GM18505 (cell line): Measurements from ENCODE around the gene HDAC4.

Experiments used
- ATAC-seq: cut with Tn5 transposase; IDR thresholded peaks from one replicate; pipeline ENCODE4 v1.9.1; 2021; ENCODE audit not compliant: unreplicated experiment
- POLR2A ChIP-seq: IDR thresholded peaks from 4 replicates; pipeline ENCODE4 v1.6.1; 2011; ENCODE audit warnings: borderline replicate concordance; ENCODE audit not compliant: insufficient read depth, insufficient read length; ENCODE audit errors: extremely low read depth

HDAC4 gene

DNA sequence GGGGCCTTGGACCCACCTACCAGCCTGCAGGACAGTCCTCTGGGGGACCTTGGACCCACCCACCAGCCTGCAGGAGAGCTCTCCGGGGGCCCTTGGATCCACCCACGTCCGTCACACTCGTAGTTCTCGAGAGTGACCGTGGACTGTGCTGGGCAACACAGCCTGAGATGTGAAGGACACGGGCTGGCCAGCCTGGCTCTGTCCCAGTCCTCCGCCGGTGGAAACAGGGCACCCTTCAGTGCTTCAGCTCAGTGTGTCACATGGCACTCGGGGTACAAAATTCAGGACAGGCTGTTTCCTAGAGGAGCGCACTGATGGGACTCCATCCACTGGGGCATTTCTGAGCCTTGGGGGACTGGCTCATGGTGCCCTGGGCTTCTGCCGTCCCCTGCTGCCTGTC is 341.0 kb downstream of the HDAC4 start:
- no peak for ATAC-seq
- TF ChIP-seq POLR2A = no peak

DNA sequence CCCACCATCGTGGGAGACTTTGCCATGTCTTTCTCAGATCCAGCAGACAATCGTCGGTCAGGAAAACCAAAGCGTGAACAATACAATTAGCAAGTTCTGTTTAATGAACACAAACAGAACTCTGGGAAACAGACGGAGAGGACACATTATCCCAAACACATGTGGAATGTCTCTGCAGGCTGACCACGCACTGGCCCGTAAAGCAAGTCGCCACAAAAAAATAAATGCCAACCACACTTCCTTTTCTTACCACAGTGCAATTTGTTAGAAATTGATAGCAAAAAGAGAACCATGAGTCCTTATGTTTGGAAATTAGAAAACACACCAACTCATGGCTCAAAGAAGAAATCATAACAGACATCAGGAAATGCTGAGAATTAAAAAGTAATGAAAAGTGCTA is 342.1 kb downstream of the HDAC4 start:
- ATAC-seq = no peak
- TF ChIP-seq POLR2A = no peak

DNA sequence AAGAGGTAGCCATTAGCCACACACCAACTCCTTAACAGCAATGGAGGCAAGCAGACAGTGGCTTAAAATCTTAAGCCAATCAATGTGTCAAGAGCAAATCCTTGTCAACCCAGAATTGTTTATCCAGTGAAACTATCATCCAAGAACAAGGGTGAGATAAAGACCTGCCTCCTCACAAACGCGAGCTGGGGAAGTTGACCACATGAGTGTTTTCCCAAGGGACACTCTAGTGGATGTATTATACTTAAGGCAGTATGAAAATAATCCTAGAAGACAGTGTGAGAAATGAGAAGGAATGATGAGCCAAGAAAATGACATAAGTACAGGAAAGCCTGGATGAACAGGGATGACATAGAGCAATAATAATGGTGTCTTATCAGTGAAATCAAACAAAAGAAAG is 343.3 kb downstream of the HDAC4 start:
- ATAC-seq = no peak
- TF ChIP-seq POLR2A = no peak

DNA sequence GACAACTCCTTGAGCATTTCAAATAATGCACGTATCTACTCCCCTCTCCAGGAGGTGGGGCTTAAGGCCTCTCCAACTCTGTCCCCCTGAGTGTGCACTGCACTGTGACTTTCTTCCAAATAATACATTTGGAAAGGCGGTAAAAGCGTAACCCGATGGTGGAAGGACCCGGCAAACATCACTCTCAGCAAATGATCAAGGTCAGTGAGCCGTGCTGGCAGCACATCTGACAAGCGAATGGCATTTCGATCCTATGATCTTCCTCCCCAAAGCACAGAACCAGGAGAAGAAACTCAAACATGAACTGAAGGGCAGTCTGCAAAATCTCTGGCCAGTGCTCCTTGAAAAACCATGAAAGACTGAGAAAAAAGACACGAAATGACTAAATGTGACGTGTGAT is 344.2 kb downstream of the HDAC4 start:
- TF ChIP-seq POLR2A = no peak
- ATAC-seq = no peak

DNA sequence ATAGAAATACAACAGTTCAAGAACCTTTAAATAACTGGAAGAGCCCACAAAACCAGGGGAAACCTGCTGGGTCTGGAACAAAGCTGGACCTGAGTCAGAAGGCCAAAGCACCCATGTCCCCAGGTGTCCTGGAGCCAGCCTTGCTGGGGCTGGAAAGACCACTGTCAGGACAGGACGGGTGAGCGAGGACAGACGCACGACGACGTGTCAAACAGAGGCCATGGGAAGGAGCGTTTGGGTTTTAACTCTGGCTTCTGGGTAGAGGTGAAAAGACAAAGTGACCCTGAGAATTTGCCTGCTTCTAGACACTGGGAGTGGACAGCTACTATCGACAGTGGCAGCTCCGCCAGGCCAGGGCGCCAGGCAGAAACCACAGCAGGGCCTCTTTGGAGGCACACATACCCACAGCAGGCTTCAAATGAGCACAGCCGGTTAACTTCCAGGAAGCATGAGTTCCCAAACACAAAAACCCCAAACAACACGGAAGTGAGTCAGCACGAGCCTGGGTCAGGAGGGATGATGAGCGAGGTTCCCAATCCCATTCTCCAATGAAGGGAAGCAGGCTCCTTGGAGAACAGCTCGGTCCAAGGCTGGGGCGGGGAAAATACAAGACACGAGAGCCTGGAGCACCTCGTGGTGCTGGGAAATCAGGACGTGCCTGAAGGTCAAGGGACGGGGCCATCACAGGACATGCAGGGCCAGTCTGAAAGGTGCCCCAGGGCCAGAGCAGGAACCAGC is 344.9 kb downstream of the HDAC4 start:
- ATAC-seq = no peak
- no peak for TF ChIP-seq POLR2A

DNA sequence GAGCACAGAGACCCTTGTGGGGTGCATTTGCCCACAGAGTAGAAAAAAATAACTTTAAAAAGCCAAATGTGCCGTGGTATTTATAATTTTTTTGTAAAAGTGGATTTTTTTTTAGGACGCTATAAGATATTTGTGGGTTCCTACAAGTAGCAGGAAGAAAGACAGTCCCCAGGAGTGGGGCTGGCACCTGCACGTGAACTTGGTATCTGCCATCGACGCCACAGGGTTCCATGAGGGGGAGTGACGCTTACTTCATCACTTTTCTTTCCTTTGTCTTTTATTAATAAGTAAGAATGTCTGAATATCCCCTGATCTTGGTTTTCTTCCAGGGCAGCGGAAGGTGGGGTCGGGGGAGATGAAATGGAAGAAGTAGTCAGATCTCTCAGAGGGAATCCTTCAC is 345.9 kb downstream of the HDAC4 start:
- no peak for ATAC-seq
- no peak for TF ChIP-seq POLR2A

DNA sequence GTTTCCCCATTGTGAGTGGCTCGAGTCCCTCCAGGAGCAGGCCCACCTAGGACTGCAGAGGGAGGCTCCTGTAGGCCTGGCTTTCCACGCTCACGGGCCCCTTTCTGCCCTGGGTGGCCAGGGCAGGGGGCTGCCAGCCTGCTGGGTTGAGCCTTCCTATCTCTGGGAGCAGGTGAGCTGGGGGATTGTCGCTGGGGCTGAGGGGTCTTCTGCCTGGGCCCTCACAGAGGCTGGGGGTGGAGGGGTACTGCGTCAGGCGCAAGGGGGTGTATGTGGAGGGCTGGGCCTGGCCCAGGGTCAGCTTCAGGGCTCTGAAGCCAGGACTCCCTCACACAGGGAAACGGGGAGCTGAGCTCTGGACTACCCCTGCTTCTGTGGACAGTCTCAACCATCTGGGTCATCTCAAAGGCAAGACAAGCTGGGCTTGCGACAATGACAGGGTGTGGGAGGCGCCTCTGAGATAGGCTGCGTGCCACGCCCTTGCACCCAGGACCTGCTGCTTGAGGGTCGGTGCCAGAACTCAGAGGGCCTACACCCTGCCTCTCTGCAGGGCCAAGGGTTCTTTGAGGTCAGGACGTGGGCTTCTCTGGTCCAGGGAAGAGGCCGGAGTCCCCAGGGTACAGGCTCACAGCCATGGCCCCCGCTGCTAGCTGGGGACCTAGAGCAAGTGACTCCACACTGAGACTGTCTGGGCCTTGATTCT is 346.9 kb downstream of the HDAC4 start:
- TF ChIP-seq POLR2A = no peak
- ATAC-seq = no peak

DNA sequence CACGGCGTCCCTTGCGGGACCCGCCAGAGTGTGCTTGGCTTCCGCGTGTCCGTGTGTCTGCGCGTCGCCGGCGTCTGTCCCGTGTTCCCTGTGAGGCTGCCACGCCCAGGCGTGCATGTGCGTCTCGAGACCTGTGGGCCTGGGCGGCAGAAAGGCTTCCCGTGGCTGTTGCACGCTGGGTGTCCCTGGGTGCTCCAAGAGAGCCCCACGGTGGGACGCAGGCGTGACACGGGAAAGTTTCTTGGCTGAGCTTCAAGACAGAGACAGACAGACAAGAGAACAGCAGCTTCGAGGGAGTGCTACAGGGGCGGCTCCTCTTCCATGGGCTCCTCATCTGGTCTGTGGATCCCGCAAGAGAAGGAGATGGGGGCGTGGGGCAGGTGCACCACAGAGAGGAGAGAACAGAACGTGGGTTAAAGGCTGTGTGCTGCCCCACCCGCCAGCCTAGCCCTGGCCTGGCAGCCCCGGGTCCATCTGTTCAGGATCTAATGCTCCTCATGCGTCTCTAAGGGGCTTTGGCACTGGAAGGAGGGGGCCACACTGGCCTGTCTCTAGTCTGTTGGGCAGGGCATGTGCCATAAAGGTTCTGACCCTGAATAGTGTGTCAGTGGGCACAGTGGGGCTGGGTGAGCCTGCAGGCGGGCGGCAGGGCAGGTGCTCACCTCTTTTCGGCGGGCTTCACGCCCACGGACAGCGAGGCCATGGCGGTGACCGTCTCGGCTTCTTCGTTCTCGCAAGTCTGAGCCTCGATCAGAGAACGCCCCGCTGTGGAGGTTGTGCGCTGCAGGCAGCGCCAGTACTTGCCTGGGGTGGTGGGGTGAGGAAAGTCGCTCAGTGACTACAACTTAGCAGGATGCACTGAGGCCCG is 347.8 kb downstream of the HDAC4 start:
- TF ChIP-seq POLR2A = no peak
- no peak for ATAC-seq

DNA sequence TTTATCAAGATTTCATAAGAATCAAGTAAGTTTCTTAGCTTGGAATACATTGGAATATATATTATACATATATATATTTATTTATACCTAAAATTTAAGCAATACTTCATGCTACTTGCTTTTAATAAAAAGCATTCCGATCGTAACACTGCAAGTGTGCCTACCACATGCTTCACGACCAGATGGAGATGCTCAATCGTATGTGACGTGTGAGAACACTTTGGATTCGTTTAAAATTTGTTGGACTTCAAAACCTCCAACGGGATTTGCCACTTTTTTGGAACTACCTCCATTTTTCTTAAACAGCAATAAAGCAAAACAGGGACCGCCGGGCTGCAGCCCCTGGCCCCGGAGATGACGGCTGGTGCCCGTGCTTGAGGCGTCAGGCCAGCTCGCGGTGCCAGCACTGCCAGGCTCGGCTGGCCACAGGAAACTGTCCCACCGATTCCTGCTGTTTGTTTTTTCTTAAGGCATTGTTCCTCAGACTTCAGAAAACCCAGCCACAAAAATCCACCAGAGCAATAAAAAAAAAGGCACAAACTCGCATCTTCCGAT is 348.9 kb downstream of the HDAC4 start:
- no peak for TF ChIP-seq POLR2A
- ATAC-seq = no peak

DNA sequence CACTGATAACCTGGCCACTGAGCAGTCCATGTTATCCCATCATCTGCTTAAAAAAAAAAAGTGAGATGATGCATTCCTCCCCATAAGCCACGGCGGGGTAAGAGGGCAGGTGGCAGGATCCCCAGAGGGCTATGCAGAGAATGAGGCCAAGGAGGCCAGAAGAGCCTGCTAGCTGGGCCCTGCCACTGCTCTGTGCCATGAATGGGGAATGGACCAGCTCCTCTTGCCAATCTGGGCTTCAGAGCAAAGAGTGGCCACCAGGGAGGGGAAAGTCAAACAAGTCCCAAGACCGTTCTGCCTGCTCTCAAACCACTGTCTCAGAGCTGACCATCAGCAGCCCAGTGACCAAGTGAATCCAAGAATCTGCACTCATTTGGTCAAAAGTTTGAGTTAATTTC is 350.6 kb downstream of the HDAC4 start:
- ATAC-seq = no peak
- TF ChIP-seq POLR2A = no peak

DNA sequence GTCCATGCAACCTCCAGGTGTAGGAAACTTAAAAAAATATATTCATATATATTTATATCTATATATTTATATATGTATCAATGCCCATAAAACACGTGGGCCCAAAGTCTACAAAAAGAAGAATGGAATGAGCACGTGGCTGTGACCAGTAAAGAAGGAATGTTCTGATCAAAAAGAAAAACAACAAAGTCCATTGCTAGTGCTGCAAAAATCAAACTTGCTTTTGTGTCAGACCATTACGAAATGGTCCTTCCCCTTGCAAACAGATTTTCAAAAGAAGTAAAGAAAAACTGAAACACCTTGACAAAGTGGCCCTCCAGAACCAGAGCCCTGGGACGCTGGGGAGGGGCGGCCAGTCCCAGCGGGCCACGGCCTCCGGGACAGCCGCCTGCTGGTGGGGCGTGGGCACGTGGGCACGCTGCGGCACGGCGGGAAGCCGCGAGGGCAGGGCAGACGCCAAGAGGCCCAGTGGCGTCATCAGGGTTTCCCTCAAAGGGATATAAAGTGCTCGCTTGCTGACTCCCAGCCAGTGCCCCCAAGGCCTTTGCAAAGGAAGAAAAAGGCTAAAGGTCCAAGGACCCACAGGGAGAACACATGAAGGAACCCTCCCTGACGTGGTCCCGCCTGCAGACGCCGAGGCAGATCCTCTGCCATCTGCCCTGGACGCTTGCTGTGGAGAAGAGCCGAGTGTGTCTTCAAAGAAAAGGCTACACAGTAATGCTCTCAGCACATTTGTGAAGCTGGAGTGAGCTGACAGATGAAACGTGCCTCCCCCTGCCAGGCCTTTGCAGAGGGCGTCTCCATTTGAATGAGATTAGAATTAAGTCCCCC is 351.2 kb downstream of the HDAC4 start:
- no peak for TF ChIP-seq POLR2A
- ATAC-seq = no peak

DNA sequence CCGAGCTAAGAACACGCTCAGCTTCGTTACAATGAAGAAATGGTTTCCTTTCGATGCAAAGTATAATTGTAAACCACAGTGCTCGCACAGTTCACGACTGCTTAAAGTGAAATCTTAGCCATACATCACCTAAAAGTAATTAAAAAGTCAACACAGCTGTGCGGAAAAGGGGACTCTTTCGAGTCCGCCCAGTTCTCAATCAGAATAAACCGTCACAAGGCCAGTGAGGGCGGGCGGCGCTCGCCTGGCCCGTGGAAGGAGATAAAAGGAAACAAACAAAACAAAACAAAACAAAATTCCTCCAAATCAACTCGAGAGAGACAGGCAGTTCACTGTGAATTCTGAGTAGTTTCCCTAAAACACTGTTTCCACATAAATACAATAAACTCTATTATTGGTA is 352.1 kb downstream of the HDAC4 start:
- ATAC-seq = no peak
- TF ChIP-seq POLR2A = no peak
